GM18909 (cell line): ENCODE results near the gene DLG2.

Experiments used
- ATAC-seq: cut with Tn5 transposase; IDR thresholded peaks from one replicate; pipeline ENCODE4 v1.9.1; 2021; ENCODE audit warnings: mild to moderate bottlenecking; ENCODE audit not compliant: unreplicated experiment, poor library complexity

Gene DLG2

GRCh38 chr11:84130646-84131427 is 1496.3 kb downstream of the DLG2 start:
- no peak for ATAC-seq

GRCh38 chr11:84129961-84130576 is 1497.1 kb downstream of the DLG2 start:
- no peak for ATAC-seq

- ATAC-seq: no peak
Observed at GRCh38 chr11:84128840-84129239, 1498.3 kb downstream of the DLG2 start.

- no peak for ATAC-seq
Observed at GRCh38 chr11:84117394-84117793, 1509.8 kb downstream of the DLG2 start.

GRCh38 chr11:84106541-84106940 is 1520.6 kb downstream of the DLG2 start:
- no peak for ATAC-seq

GRCh38 chr11:84105148-84105547 is 1522.0 kb downstream of the DLG2 start:
- no peak for ATAC-seq

- ATAC-seq: no peak
Observed at GRCh38 chr11:84103096-84103495, 1524.0 kb downstream of the DLG2 start.

GRCh38 chr11:84097186-84097585 is 1530.0 kb downstream of the DLG2 start:
- ATAC-seq: no peak

- no peak for ATAC-seq
Observed at GRCh38 chr11:84091212-84091986, 1535.7 kb downstream of the DLG2 start.

- no peak for ATAC-seq
Observed at GRCh38 chr11:84089072-84090057, 1537.8 kb downstream of the DLG2 start.

GRCh38 chr11:84071851-84072250 is 1555.3 kb downstream of the DLG2 start:
- no peak for ATAC-seq

- no peak for ATAC-seq
Observed at GRCh38 chr11:84069048-84069447, 1558.1 kb downstream of the DLG2 start.

- ATAC-seq: no peak
Observed at GRCh38 chr11:84061726-84062125, 1565.4 kb downstream of the DLG2 start.

- ATAC-seq: no peak
Observed at GRCh38 chr11:84056653-84057376, 1570.3 kb downstream of the DLG2 start.

- no peak for ATAC-seq
Observed at GRCh38 chr11:84045146-84045545, 1582.0 kb downstream of the DLG2 start.

GRCh38 chr11:84044706-84045105 is 1582.4 kb downstream of the DLG2 start:
- ATAC-seq: no peak

- ATAC-seq: no peak
Observed at GRCh38 chr11:84036664-84037194, 1590.4 kb downstream of the DLG2 start.

- no peak for ATAC-seq
Observed at GRCh38 chr11:84035645-84036044, 1591.5 kb downstream of the DLG2 start.

- no peak for ATAC-seq
Observed at GRCh38 chr11:84034484-84034883, 1592.7 kb downstream of the DLG2 start.
